Activated CD8-positive, alpha-beta memory T cell treated with anti-CD3 and anti-CD28 coated beads, Interleukin-2, amount 50 U/mL, for 1 hour (primary cell): ENCODE data around the gene PDE11A.

Experiments
- DNase-seq: peaks from one replicate; pipeline ENCODE4 v3.0.0-alpha.2; 2020; ENCODE audit errors: extremely low read depth

The PDE11A gene

DNA sequence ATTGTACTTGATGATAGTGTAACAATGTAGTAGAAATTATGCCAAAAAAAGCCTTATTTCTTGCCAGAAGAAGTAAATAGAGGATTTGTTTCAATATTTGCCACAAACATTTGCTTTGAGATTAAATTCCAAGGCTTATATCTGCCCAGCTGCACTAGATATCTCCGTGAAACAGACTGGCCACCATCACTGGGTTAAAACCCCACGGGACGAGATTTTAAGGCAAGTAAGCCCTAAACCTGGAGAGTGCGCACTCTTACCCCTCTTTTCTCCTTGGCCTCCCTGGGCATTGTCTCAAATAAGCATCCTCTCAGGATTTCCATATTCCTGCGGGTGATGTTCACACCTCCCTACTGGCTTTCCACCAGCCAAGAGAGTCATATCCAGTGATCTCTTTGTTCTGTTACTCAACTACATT, 345.6 kb downstream of the PDE11A start:
- DNase-seq: no peak

DNA sequence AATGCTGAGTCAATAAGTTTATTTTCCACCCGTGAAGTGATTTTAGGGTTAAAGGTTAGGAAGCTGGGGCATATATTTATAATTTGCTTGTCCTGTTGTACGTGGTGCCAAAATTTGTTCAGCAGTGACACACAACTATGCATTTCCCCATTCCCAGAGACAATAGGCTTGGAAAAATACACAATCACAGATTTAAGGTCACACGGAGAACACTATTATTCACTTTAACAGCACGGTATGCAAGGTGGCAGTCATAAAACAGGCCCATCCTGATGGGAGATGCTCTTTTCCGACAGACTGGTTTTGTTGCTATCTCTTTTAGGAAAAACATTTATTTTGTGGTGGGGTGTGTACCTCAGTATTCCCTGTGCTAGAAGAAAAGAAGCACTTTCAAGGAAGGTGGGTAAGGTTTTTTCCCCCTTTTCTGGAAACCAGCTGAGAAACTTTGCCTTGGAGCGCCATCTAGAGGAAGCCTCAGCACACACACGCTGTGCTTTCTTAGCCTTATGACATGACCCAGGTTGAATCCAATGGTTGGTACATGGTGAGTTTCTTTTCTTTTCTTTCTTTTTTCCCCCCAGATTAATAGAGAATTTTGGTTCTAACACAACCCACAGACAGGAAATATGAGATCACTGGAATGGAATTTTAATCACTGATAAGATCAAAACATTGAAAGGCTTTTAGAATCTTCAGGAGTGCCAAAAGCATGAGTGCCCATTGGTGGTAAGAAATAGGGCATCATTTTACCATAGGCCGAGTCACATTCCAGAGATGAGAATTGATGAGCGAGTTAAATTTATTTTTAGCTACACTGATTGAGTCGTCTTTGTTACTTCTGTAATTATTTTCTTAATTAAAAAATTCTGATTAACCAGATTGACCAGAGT, 347.9 kb downstream of the PDE11A start:
- no peak for DNase-seq

DNA sequence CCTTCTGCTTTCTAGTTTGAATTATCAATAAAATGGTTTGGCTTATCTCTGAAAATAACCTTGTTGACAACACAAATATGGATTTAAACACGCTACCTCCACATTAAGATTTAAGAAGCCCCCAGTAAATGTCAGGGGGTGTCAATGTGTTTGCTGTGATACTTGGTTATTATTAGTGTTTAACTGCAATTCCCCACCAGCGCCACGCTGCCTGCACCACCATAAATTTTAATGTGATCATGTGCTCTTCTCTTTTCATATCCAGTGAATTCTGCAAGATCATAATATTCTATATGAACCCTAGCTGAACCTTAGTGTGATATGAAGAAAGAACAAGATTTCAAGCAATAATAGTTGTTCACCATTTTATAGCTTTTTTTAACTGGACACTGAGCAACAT, 349.3 kb downstream of the PDE11A start:
- no peak for DNase-seq

- DNase-seq: no peak
Observed at GRCh38 chr2:177721818-177722567, 350.6 kb downstream of the PDE11A start.

- no peak for DNase-seq
Observed at GRCh38 chr2:177721087-177721486, 351.5 kb downstream of the PDE11A start.

DNA sequence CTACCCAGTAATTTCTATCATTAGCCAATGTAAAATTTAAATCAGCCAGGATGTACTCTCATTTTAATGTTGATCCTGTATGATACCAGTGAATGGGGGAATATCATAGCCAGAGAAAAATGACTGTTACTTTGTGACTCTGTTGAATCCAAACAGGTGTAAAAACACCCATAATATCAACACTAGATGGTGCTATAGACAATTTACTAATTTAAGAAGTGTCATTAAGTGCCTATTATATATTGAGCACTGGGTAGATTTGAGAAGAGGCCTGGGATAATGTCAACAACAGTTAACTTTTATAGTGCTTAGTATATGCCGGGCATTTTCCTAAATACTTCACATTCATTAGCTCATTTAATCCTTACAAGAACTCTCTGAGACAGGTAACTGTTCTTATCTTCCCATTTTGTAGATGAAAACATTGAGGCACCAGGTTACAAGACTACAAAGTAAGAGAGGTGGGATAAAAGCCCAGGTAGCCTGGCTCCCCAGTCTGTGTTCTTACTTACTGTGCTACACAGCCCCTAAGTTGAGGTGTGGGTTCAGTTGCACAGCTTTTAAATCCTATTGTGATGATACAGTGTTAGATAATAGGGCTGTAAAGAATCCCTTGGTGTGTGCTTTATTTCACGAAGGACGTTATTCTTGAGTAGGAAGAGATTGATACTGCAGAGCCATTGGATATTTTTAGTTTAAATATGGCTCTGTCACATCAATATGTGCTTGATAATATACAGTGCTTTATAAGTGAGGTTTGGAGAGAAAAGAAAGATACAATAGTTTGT, 354.6 kb downstream of the PDE11A start:
- DNase-seq: no peak

DNA sequence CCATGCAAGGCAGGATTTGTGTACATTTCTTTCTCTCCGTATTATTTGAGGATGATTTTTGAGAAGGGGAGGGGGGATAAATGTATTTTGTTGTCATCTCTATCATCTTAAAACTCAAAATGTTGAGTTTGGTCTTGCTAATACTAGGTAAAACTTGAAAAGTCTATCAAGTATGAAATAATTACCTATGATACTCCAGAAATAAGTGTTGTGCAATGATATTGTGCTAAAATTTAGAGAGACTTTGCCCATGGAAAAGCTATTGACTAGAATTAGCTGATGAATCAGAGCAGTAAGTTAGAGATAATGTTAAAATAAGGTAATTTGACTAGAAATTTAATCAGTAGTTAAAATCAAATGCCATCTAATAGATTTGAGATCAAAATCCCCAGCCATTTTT, 356.1 kb downstream of the PDE11A start:
- no peak for DNase-seq

GRCh38 chr2:177715771-177716170, 356.8 kb downstream of the PDE11A start:
- DNase-seq: no peak

GRCh38 chr2:177714704-177715103, 357.9 kb downstream of the PDE11A start:
- no peak for DNase-seq

DNA sequence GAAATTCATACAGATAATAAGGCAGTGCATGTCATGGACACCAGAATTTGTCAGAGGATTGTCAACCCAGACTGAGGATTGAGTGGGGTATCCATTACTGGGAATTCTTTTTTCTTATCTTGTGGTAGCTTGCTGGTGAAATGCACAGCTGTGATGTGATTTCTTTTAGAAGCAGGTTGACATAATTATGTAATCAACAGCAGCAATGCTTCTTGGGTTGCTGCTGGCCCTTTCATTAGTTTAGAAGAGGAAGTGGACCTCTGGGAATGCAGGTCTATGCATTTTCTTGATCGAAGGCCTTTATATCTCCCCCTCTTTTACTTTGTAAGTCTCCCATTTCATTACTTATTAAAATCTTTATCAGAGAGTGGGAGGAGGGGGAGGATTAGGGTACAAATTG, 360.1 kb downstream of the PDE11A start:
- no peak for DNase-seq

- no peak for DNase-seq
Observed at GRCh38 chr2:177711483-177712265, 360.9 kb downstream of the PDE11A start.

DNA sequence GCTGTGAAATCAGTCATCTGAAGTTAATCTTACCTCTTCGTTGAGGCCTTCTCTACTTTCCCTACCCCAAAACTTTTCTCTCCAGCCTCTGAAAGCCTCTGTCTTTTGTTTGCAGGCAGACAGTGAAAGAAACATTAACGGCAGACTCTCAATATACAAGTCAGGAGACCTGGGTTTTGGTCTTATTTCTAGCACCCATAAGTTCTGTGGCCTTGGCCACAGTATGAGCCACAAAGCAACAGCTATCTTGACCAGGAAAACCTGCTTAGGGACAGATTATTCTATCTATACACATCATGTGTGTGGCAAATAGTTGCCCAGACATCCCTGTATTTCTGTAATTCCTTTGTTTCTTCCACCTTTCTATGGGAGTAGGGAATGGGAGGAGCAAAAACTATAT, 361.7 kb downstream of the PDE11A start:
- DNase-seq: no peak

- DNase-seq: no peak
Observed at GRCh38 chr2:177709986-177710401, 362.6 kb downstream of the PDE11A start.

DNA sequence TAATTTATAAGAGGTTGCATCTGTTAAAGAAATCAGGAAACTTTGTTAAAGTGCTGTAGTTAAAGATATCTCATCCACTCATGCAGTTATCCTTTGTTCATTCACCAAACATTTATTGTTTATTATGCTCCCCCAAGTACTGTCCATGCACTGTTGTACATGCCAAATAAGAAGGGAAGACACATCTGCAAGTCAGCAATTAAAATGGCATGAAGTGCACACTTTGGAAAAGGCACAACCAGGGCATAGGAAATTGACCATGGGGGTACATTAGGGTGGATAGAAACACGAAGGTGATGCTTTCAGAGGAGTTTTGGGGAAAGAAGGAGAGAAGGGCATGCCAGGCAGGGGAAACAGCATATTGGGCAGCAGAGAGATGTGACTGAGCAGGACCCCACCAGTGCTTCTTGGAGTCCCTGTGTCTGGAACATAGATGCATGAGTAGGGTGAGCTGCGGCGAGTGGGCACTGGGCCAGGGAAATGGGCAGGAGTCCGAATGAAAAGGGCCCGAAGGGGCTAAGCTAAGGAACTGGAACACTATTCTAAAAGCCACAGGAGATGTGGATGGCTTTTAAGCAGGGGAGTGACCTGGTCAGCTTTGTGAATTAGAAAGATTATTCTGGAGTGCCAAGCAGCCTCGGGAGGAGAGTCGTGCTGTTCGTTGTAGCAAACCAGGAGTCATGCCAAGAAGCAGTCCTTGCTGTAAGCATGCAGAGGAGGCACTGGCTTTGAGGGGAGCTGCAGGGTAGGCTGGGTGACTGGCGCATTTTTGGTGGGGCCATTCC, 363.7 kb downstream of the PDE11A start:
- DNase-seq: no peak

- no peak for DNase-seq
Observed at GRCh38 chr2:177708106-177708505, 364.5 kb downstream of the PDE11A start.

GRCh38 chr2:177705511-177706173, 366.9 kb downstream of the PDE11A start:
- no peak for DNase-seq

DNA sequence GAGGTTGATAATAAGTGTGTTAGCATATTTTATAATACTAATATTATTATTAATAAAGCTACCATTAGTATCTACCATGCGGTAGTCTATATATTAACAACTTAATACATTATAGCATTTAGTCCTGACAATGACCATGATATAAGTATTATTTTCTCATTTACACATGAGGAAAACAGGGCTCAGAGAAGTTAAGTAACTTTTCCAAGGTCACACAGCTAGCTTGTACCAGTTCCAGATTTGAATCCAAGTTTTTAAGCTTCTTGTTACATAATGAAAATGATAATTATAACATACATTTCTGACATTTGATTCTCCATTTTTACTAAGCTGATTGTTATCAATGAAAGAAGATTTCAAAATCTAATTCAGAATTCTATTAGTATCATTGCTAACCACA, 369.4 kb downstream of the PDE11A start:
- DNase-seq: no peak

- no peak for DNase-seq
Observed at GRCh38 chr2:177698281-177698680, 374.3 kb downstream of the PDE11A start.

DNA sequence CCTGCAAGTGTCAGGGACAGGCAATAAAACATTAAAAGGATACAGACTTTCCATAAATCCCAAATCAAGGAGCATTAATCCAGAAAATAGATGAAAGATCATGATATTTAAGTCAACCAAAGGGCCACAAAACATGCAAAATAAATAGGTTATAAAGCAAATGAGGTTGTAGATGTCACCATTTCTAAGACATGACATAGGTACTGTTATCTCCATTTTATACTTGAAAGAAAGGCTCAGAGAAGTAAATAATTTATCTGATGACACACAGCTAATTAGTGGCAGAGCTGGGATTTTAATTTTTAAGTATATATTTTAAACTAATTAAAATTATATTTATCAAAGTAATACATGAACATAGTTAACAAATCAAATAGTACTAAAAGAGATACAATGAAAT, 378.2 kb downstream of the PDE11A start:
- DNase-seq: no peak
